ENCODE data around the gene CDC42SE2.

DNA sequence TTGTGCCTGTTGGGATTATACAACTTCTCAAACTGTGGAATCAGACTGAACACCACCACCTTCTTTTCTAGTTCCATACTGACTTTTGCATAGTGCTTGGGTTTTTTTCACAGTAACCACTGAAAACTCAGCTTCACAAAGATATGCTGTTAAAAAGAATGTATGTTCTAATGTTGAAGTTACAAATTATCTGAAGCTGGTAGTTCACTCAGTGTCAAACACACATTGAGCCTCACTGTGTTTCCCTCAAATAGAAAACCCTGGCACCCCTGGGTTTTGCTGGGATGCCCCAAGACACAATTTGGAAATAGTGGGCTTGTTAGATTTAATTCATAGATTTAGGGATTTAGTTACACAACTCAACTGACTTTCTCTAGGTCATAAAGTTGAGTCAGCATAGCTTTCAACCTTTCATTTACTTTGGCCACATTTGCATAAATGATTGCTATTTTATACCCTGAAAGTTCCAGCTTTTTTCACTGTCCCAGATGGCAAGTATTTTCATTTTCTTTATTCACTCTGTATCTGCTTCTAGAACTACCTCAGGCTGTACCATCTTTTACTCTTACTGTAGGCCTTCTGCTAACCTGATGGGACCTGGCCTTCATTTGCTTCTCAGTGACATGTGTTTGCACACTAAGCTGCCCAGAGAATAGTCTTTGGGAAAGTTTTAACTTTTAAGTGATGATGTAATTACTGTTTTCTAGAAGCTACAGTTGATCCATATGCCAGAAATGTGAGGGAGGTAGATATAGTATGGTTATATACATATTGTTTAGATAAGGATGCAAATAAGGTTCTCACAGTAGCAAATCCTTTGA lies 115.1 kb downstream of the CDC42SE2 start:
- TF ChIP-seq, protein P1, sequence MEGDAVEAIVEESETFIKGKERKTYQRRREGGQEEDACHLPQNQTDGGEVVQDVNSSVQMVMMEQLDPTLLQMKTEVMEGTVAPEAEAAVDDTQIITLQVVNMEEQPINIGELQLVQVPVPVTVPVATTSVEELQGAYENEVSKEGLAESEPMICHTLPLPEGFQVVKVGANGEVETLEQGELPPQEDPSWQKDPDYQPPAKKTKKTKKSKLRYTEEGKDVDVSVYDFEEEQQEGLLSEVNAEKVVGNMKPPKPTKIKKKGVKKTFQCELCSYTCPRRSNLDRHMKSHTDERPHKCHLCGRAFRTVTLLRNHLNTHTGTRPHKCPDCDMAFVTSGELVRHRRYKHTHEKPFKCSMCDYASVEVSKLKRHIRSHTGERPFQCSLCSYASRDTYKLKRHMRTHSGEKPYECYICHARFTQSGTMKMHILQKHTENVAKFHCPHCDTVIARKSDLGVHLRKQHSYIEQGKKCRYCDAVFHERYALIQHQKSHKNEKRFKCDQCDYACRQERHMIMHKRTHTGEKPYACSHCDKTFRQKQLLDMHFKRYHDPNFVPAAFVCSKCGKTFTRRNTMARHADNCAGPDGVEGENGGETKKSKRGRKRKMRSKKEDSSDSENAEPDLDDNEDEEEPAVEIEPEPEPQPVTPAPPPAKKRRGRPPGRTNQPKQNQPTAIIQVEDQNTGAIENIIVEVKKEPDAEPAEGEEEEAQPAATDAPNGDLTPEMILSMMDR (IDR thresholded peaks at IDR 0.05; ENCODE audit: low read depth, low read length): no peak
- TF ChIP-seq MAX (IDR thresholded peaks at IDR 0.05; ENCODE audit: low read depth, low read length): no peak

All from NB4 (cell line).